Measurements from ENCODE around the gene TMCC3.

TMCC3 gene

GRCh38 chr12:94670898-94671297 is 20.5 kb upstream of the TMCC3 start:
- no peak for DNase-seq

- DNase-seq, result no peak
Measured at GRCh38 chr12:94670075-94670474, 19.7 kb upstream of the TMCC3 start.

GRCh38 chr12:94667031-94667540 is 16.7 kb upstream of the TMCC3 start:
- no peak for DNase-seq

- no peak for DNase-seq
Measured at GRCh38 chr12:94666158-94666557, 15.8 kb upstream of the TMCC3 start.

- DNase-seq, result no peak
Measured at GRCh38 chr12:94663702-94664101, 13.3 kb upstream of the TMCC3 start.

- no peak for DNase-seq
Measured at GRCh38 chr12:94663071-94663470, 12.7 kb upstream of the TMCC3 start.

GRCh38 chr12:94660436-94660835 is 10.1 kb upstream of the TMCC3 start:
- no peak for DNase-seq

GRCh38 chr12:94659346-94659930 is 9.1 kb upstream of the TMCC3 start:
- DNase-seq, result no peak

- no peak for DNase-seq
Measured at GRCh38 chr12:94658931-94659330, 8.6 kb upstream of the TMCC3 start.

GRCh38 chr12:94656556-94656955 is 6.2 kb upstream of the TMCC3 start:
- no peak for DNase-seq

GRCh38 chr12:94649349-94650142 is 811 bp downstream of the TMCC3 start:
- peak; percentile 31 for DNase-seq

GRCh38 chr12:94648578-94648977 is 1.8 kb downstream of the TMCC3 start:
- no peak for DNase-seq

GRCh38 chr12:94644141-94644979 is 6.0 kb downstream of the TMCC3 start:
- DNase-seq, result no peak

- DNase-seq, result no peak
Measured at GRCh38 chr12:94643606-94644005, 6.8 kb downstream of the TMCC3 start.

GRCh38 chr12:94641283-94641682 is 9.1 kb downstream of the TMCC3 start:
- no peak for DNase-seq

- peak; percentile 43 for DNase-seq
Measured at GRCh38 chr12:94640134-94640928, 10.0 kb downstream of the TMCC3 start.

- no peak for DNase-seq
Measured at GRCh38 chr12:94638521-94638920, 11.8 kb downstream of the TMCC3 start.

- no peak for DNase-seq
Measured at GRCh38 chr12:94637390-94638113, 12.8 kb downstream of the TMCC3 start.

- DNase-seq, result no peak
Measured at GRCh38 chr12:94636462-94637085, 13.8 kb downstream of the TMCC3 start.

GRCh38 chr12:94634717-94635116 is 15.6 kb downstream of the TMCC3 start:
- DNase-seq, result no peak

GRCh38 chr12:94633401-94633800 is 17.0 kb downstream of the TMCC3 start:
- DNase-seq, result no peak

GRCh38 chr12:94631058-94631457 is 19.3 kb downstream of the TMCC3 start:
- no peak for DNase-seq

Measured in stimulated activated naive CD4-positive, alpha-beta T cell treated with Interleukin-2 at 50 U/mL for 16 hours (primary cell).